HepG2 (cell line): Measurements from ENCODE around the gene COL9A3. TPM values are rescaled to one million over a fixed set of nuclear protein-coding genes. Genes with fewer than 3 reads are reported as not detected.

Experiments used
- ATF7-NPFF ChIP-seq: sonication (generic); formaldehyde crosslinking; IDR thresholded peaks from 2 replicates; pipeline ENCODE4 v1.8.1; 2023; ENCODE audit warnings: mild to moderate bottlenecking, low read depth, missing genetic modification reagents, moderate library complexity
- DMAP1 ChIP-seq: IDR thresholded peaks from 2 replicates; pipeline ENCODE4 v1.6.1; 2016
- FOXO1 ChIP-seq: sonication (generic); formaldehyde crosslinking; IDR thresholded peaks from 2 replicates; pipeline ENCODE4 v1.4.0; 2020; ENCODE audit warnings: missing genetic modification reagents
- GABPA ChIP-seq, 2 experiments: IDR thresholded peaks; 2 replicates each; pipeline ENCODE4 v1.6.1; 2011 to 2016; ENCODE audit warnings: low read depth in 2 of 2, low read length in 1 of 2, missing biosample characterization in 1 of 2, missing genetic modification characterization in 1 of 2
- ISL2 ChIP-seq: sonication (generic); formaldehyde crosslinking; IDR thresholded peaks from 2 replicates; pipeline ENCODE4 v1.5.0; 2020; ENCODE audit warnings: missing genetic modification reagents
- JUND ChIP-seq: sonication (generic); formaldehyde crosslinking; IDR thresholded peaks from 2 replicates; pipeline ENCODE4 v1.8.0; 2022; ENCODE audit warnings: mild to moderate bottlenecking, missing genetic modification reagents
- NFRKB ChIP-seq: fragments of 450-650 bp; IDR thresholded peaks from 2 replicates; pipeline ENCODE4 v1.6.1; 2017
- NRL ChIP-seq: sonication (generic); formaldehyde crosslinking; IDR thresholded peaks from 2 replicates; pipeline ENCODE4 v1.5.0; 2020; ENCODE audit warnings: missing genetic modification reagents, mild to moderate bottlenecking, moderate library complexity, borderline replicate concordance
- PCBP2 ChIP-seq: fragments of 200-400 bp; formaldehyde crosslinking; optimal IDR thresholded peaks from 2 replicates; pipeline ENCODE3; 2018; ENCODE audit warnings: low read length, low read depth; ENCODE audit not compliant: poor library complexity, severe bottlenecking
- RAD51 ChIP-seq: fragments of 450-650 bp; IDR thresholded peaks from 2 replicates; pipeline ENCODE4 v1.6.1; 2016; ENCODE audit warnings: borderline replicate concordance
- RFX5 ChIP-seq: IDR thresholded peaks from 2 replicates; pipeline ENCODE4 v1.6.1; 2011; ENCODE audit warnings: low read depth, low read length, improper control_type of control experiment
- TCF7L2 ChIP-seq: IDR thresholded peaks from 2 replicates; pipeline ENCODE4 v1.6.1; 2011; ENCODE audit warnings: mild to moderate bottlenecking, low read depth, low read length, moderate library complexity
- XBP1 ChIP-seq: sonication (generic); formaldehyde crosslinking; IDR thresholded peaks from 2 replicates; pipeline ENCODE4 v1.5.0; 2020; ENCODE audit warnings: missing genetic modification reagents
- ZNF383 ChIP-seq: sonication (generic); formaldehyde crosslinking; IDR thresholded peaks from 2 replicates; pipeline ENCODE4 v1.4.0; 2020; ENCODE audit warnings: missing genetic modification reagents, mild to moderate bottlenecking, borderline replicate concordance
- ZNF468 ChIP-seq: sonication (generic); formaldehyde crosslinking; IDR thresholded peaks from 2 replicates; pipeline ENCODE4 v1.8.0; 2022; ENCODE audit warnings: mild to moderate bottlenecking, moderate library complexity, missing genetic modification reagents
- ZNF724P ChIP-seq: sonication (generic); formaldehyde crosslinking; IDR thresholded peaks from 2 replicates; pipeline ENCODE4 v1.8.0; 2022; ENCODE audit warnings: missing genetic modification reagents, borderline replicate concordance
- polyA plus RNA-seq, 8 experiments: library from polyadenylated mRNA; depleted of rRNA in 3 of 8; stranded (reverse) in 7 of 8; unstranded in 1 of 8; fragments of >200 nt; fragmentation: Illumina TruSeq in 4 of 8; extraction: Trizol in 4 of 8; gene quantifications; 2 replicates each; pipeline versions ENCODE4 v1.2.1 to v1.2.3, GENCODE V29; 2011 to 2016; ENCODE audit warnings: low read depth in 4 of 8, missing spikeins in 1 of 8, mixed read lengths in 1 of 8; ENCODE audit not compliant: insufficient read depth in 1 of 8
- total RNA-seq, 5 experiments: library from RNA; depleted of rRNA; stranded (reverse); fragments of >200 nt; fragmentation: Illumina TruSeq; extraction: Trizol; gene quantifications; 2 replicates each; pipeline ENCODE4 v1.2.3, GENCODE V29; 2016; ENCODE audit warnings: low read depth in 1 of 5
- TF ChIP-seq, protein P1 (sequence below): sonication (generic); formaldehyde crosslinking; IDR thresholded peaks from 2 replicates; pipeline ENCODE4 v1.9.0; 2021; ENCODE audit warnings: missing genetic modification reagents, borderline replicate concordance
- TF ChIP-seq, protein P2 (sequence below): sonication (generic); formaldehyde crosslinking; IDR thresholded peaks from 2 replicates; pipeline ENCODE4 v1.5.0; 2020; ENCODE audit warnings: missing genetic modification reagents, mild to moderate bottlenecking, borderline replicate concordance
- TF ChIP-seq, protein P3 (sequence below): sonication (generic); formaldehyde crosslinking; IDR thresholded peaks from 2 replicates; pipeline ENCODE4 v1.4.0; 2020; ENCODE audit warnings: missing genetic modification reagents, mild to moderate bottlenecking, borderline replicate concordance
- TF ChIP-seq, protein P4 (sequence below): IDR thresholded peaks from 2 replicates; pipeline ENCODE4 v1.6.1; 2016; ENCODE audit warnings: low read depth, borderline replicate concordance

The COL9A3 gene
- total and polyA plus RNA-seq, 2 of the 13 experiments (the other 11 are each of a cell fraction or from before 2014, with no cell fraction given) = 155 to 204 TPM

DNA sequence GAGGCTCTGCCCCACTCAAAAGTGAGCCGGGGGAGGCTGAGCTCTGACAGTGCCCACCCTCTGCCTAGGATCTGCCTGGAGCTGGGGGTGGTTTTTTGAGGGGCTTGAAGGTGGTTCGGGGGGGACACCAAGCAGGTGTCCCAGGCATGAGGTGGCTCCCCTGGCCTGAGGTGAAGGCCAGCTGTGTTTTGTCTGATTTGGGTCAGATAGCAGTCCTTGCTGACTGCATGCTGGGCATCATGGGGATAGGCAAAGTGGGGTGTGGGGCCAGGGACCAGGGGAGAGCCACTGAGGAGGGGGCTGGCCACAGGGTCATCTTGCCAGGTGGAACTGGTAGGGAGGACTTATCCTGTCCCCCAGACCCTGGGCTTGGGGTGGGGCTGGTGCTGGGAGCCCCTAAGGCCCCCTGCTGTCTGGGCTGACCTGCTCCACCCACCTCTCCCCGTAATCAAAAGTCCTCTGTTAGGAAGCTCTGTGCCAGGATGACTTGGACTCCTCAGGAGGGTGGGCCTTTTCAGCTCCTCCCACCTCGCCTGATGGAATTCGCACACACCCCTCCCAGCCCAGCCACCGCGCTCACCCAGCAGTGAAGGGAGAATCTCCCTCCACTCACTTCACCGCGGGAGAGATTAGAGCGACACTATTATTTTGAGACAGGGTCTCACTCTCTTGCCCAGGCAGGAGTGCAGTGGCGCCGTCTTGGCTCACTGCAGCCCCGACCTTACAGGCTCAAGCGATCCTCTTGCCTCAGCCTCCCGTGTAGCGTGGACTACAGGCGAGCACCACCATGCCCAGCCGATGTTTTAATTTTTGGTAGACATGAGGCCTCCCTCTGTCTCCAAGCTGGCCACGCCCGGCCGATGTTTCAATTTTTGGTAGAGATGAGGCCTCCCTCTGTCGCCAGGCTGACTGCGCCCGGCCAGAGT is 1.5 kb upstream of the COL9A3 start (continued):
- TF ChIP-seq, protein P1, sequence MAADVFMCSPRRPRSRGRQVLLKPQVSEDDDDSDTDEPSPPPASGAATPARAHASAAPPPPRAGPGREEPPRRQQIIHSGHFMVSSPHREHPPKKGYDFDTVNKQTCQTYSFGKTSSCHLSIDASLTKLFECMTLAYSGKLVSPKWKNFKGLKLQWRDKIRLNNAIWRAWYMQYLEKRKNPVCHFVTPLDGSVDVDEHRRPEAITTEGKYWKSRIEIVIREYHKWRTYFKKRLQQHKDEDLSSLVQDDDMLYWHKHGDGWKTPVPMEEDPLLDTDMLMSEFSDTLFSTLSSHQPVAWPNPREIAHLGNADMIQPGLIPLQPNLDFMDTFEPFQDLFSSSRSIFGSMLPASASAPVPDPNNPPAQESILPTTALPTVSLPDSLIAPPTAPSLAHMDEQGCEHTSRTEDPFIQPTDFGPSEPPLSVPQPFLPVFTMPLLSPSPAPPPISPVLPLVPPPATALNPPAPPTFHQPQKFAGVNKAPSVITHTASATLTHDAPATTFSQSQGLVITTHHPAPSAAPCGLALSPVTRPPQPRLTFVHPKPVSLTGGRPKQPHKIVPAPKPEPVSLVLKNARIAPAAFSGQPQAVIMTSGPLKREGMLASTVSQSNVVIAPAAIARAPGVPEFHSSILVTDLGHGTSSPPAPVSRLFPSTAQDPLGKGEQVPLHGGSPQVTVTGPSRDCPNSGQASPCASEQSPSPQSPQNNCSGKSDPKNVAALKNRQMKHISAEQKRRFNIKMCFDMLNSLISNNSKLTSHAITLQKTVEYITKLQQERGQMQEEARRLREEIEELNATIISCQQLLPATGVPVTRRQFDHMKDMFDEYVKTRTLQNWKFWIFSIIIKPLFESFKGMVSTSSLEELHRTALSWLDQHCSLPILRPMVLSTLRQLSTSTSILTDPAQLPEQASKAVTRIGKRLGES (CRISPR knock-in tag) = no peak
- TF ChIP-seq GABPA (IDR thresholded peaks at IDR 0.05; ENCODE audit: low read depth, low read length) (no peak), GABPA (CRISPR knock-in tag; IDR thresholded peaks at IDR 0.05; ENCODE audit: low read depth) (no peak), ZNF468 (CRISPR knock-in tag) (no peak), NRL (CRISPR knock-in tag) (no peak; the same call in 1 of the 2 replicates), RAD51 (no peak), NFRKB (no peak), XBP1 (CRISPR knock-in tag) (no peak), PCBP2 (peak; percentile 18), JUND (no peak), FOXO1 (no peak), ISL2 (CRISPR knock-in tag) (no peak; the same call in 1 of the 2 replicates), ZNF383 (CRISPR knock-in tag) (peak; percentile 85; the same call in 1 of the 2 replicates), ATF7-NPFF (CRISPR knock-in tag) (peak; percentile 17; the same call in 1 of the 2 replicates), ZNF724P (CRISPR knock-in tag) (no peak), DMAP1 (CRISPR knock-in tag) (no peak), TCF7L2 (no peak), RFX5 (no peak)
- TF ChIP-seq, protein P2, sequence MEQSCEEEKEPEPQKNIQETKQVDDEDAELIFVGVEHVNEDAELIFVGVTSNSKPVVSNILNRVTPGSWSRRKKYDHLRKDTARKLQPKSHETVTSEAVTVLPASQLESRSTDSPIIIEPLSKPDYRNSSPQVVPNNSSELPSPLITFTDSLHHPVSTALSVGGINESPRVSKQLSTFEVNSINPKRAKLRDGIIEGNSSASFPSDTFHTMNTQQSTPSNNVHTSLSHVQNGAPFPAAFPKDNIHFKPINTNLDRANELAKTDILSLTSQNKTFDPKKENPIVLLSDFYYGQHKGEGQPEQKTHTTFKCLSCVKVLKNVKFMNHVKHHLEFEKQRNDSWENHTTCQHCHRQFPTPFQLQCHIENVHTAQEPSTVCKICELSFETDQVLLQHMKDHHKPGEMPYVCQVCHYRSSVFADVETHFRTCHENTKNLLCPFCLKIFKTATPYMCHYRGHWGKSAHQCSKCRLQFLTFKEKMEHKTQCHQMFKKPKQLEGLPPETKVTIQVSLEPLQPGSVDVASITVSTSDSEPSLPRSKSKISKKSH (CRISPR knock-in tag) = peak; percentile 10; the same call in 1 of the 2 replicates
- TF ChIP-seq, protein P3, sequence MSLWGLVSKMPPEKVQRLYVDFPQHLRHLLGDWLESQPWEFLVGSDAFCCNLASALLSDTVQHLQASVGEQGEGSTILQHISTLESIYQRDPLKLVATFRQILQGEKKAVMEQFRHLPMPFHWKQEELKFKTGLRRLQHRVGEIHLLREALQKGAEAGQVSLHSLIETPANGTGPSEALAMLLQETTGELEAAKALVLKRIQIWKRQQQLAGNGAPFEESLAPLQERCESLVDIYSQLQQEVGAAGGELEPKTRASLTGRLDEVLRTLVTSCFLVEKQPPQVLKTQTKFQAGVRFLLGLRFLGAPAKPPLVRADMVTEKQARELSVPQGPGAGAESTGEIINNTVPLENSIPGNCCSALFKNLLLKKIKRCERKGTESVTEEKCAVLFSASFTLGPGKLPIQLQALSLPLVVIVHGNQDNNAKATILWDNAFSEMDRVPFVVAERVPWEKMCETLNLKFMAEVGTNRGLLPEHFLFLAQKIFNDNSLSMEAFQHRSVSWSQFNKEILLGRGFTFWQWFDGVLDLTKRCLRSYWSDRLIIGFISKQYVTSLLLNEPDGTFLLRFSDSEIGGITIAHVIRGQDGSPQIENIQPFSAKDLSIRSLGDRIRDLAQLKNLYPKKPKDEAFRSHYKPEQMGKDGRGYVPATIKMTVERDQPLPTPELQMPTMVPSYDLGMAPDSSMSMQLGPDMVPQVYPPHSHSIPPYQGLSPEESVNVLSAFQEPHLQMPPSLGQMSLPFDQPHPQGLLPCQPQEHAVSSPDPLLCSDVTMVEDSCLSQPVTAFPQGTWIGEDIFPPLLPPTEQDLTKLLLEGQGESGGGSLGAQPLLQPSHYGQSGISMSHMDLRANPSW (CRISPR knock-in tag) = no peak
- TF ChIP-seq, protein P4, sequence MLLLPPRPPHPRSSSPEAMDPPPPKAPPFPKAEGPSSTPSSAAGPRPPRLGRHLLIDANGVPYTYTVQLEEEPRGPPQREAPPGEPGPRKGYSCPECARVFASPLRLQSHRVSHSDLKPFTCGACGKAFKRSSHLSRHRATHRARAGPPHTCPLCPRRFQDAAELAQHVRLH (CRISPR knock-in tag) = peak; percentile 89
